GM23338 (cell line): Measurements from ENCODE around the gene TASL. TPM values are rescaled to one million over a fixed set of nuclear protein-coding genes. Genes with fewer than 3 reads are reported as not detected.

ENCODE experiments used
- ATAC-seq: fragments of 200-7000 bp; cut with Tn5 transposase; 3 replicates; pipeline ENCODE4 v1.9.1; 2020
- DNase-seq: peaks from one replicate; pipeline ENCODE4 v3.0.0-alpha.2; 2015; ENCODE audit warnings: low spot score
- H2AFZ ChIP-seq: fragments of 200-600 bp; sonication (generic); 2 replicates; pipeline ENCODE4 v1.8.0; 2016; ENCODE audit warnings: antibody characterized with exemption, mild to moderate bottlenecking, moderate library complexity
- H3F3A ChIP-seq: fragments of 200-600 bp; sonication (generic); replicated peaks from 2 replicates; pipeline ENCODE4 v1.8.0; 2017; ENCODE audit warnings: antibody characterized with exemption, mixed run types, low read depth
- H3K27ac ChIP-seq: fragments of 200-600 bp; sonication (generic); 2 replicates; pipeline ENCODE4 v1.6.1; 2016; ENCODE audit warnings: low read depth
- H3K27me3 ChIP-seq: fragments of 200-600 bp; sonication (generic); 2 replicates; pipeline ENCODE4 v1.8.0; 2016; ENCODE audit warnings: mild to moderate bottlenecking, mixed run types, moderate library complexity; ENCODE audit not compliant: insufficient read depth
- H3K36me3 ChIP-seq: fragments of 200-600 bp; sonication (generic); 2 replicates; pipeline ENCODE4 v1.8.0; 2016; ENCODE audit warnings: mild to moderate bottlenecking; ENCODE audit not compliant: insufficient read depth
- H3K4me1 ChIP-seq: fragments of 200-600 bp; sonication (generic); 2 replicates; pipeline ENCODE4 v1.8.0; 2016; ENCODE audit warnings: mild to moderate bottlenecking, moderate library complexity; ENCODE audit not compliant: insufficient read depth
- H3K4me2 ChIP-seq: fragments of 200-600 bp; sonication (generic); 2 replicates; pipeline ENCODE4 v1.7.1; 2017; ENCODE audit warnings: mixed run types
- H3K4me3 ChIP-seq: fragments of 200-600 bp; sonication (generic); 2 replicates; pipeline ENCODE4 v1.6.1; 2016; ENCODE audit warnings: mixed run types
- H3K79me2 ChIP-seq: fragments of 200-600 bp; sonication (generic); replicated peaks from 2 replicates; pipeline ENCODE4 v1.8.0; 2017; ENCODE audit warnings: mild to moderate bottlenecking; ENCODE audit not compliant: insufficient read depth
- H3K9me2 ChIP-seq: fragments of 200-600 bp; sonication (generic); 2 replicates; pipeline ENCODE4 v1.8.0; 2017; ENCODE audit not compliant: insufficient read depth
- H4K20me1 ChIP-seq: fragments of 200-600 bp; sonication (generic); replicated peaks from 2 replicates; pipeline ENCODE4 v1.8.0; 2017; ENCODE audit warnings: mild to moderate bottlenecking; ENCODE audit not compliant: insufficient read depth
- H3K27ac Mint-ChIP-seq: 2 replicates; pipeline ENCODE4 v1.8.0; 2020; ENCODE audit warnings: inconsistent platforms, mild to moderate bottlenecking, moderate library complexity, mixed read lengths
- H3K27me3 Mint-ChIP-seq: 3 replicates; pipeline ENCODE4 v1.8.0; 2022; ENCODE audit warnings: low read depth, mild to moderate bottlenecking, moderate library complexity, mixed read lengths, inconsistent platforms; ENCODE audit not compliant: insufficient read depth, poor library complexity
- H3K36me3 Mint-ChIP-seq: 3 replicates; pipeline ENCODE4 v1.8.0; 2021; ENCODE audit warnings: low read depth, mild to moderate bottlenecking, inconsistent platforms, moderate library complexity, mixed read lengths
- H3K4me1 Mint-ChIP-seq: 3 replicates; pipeline ENCODE4 v1.8.0; 2020; ENCODE audit warnings: mild to moderate bottlenecking, inconsistent platforms, mixed read lengths
- H3K4me3 Mint-ChIP-seq: 3 replicates; pipeline ENCODE4 v1.8.0; 2021; ENCODE audit warnings: moderate library complexity, mild to moderate bottlenecking, inconsistent platforms, mixed read lengths
- H3K9me3 Mint-ChIP-seq: 3 replicates; pipeline ENCODE4 v1.8.0; 2020; ENCODE audit warnings: moderate library complexity, mild to moderate bottlenecking, inconsistent platforms, mixed read lengths
- CREB1 ChIP-seq: fragments of 250-450 bp; sonication (Bioruptor Pico); IDR thresholded peaks from 2 replicates; pipeline ENCODE4 v1.5.0; 2020; ENCODE audit warnings: low read depth, mild to moderate bottlenecking, moderate library complexity
- CTCF ChIP-seq, 2 experiments: fragments of 200-600 bp in 1 of 2; sonication (generic) in 1 of 2; conservative IDR thresholded peaks; 2 replicates each; pipeline versions ENCODE4 v1.5.1 to v1.6.1; 2016 to 2017; ENCODE audit warnings: antibody characterized with exemption in 2 of 2, low read depth in 2 of 2, mild to moderate bottlenecking in 2 of 2, moderate library complexity in 1 of 2
- EZH2 ChIP-seq: fragments of 200-600 bp; sonication (generic); IDR thresholded peaks from one replicate; pipeline ENCODE4 v1.8.0; 2017; ENCODE audit warnings: antibody characterized with exemption, mild to moderate bottlenecking, low read depth; ENCODE audit not compliant: unreplicated experiment
- JUNB ChIP-seq: IDR thresholded peaks from one replicate; pipeline ENCODE4 v1.6.1; 2016; ENCODE audit warnings: antibody characterized with exemption; ENCODE audit not compliant: unreplicated experiment
- NANOG ChIP-seq: IDR thresholded peaks from 2 replicates; pipeline ENCODE4 v1.6.1; 2016; ENCODE audit warnings: antibody characterized with exemption, borderline replicate concordance
- POLR2AphosphoS5 ChIP-seq: IDR thresholded peaks from 2 replicates; pipeline ENCODE4 v1.6.1; 2016; ENCODE audit warnings: antibody characterized with exemption, low read depth
- REST ChIP-seq: IDR thresholded peaks from one replicate; pipeline ENCODE4 v1.6.1; 2018; ENCODE audit warnings: antibody characterized with exemption; ENCODE audit not compliant: unreplicated experiment
- STAT1 ChIP-seq: IDR thresholded peaks from one replicate; pipeline ENCODE4 v1.6.1; 2016; ENCODE audit warnings: antibody characterized with exemption; ENCODE audit not compliant: unreplicated experiment
- ZNF114 ChIP-seq: fragments of 250-450 bp; sonication (Bioruptor Pico); IDR thresholded peaks from 2 replicates; pipeline ENCODE4 v1.5.0; 2020; ENCODE audit warnings: mild to moderate bottlenecking, moderate library complexity
- ZNF331 ChIP-seq: fragments of 250-450 bp; sonication (Bioruptor Pico); IDR thresholded peaks from 2 replicates; pipeline ENCODE4 v1.5.0; 2020; ENCODE audit warnings: low read depth, mild to moderate bottlenecking, moderate library complexity
- polyA plus RNA-seq: library from polyadenylated mRNA; unstranded; fragments of >200 nt; fragmentation: Nextera tagmentation; extraction: Ambion mirVana; gene quantifications from 2 replicates; pipeline ENCODE4 v1.2.1, GENCODE V29; 2016
- total RNA-seq: library from RNA; depleted of rRNA; stranded (reverse); fragments of >200 nt; shearing (Covaris generic); gene quantifications from 2 replicates; pipeline ENCODE4 v1.2.3, GENCODE V29; 2014
- TF ChIP-seq, protein P1 (sequence below): fragments of 250-450 bp; sonication (Bioruptor Pico); IDR thresholded peaks from 2 replicates; pipeline ENCODE4 v1.5.0; 2020; ENCODE audit warnings: mild to moderate bottlenecking, moderate library complexity

The TASL gene
- total and polyA plus RNA-seq, 2 experiments from 2014 or later = not detected

GRCh38 chrX:30586516-30586915 lies 8.9 kb upstream of the TASL start:
- Histone ChIP-seq H3K36me3 (no peaks in the 10 kb centered on the region), H3K4me2 (no peak overlapping the region), H3K9me2 (no peaks in the 10 kb centered on the region), H3K4me3 (no peak overlapping the region), H3K79me2 (no peaks in the 10 kb centered on the region), H3F3A (no peaks in the 10 kb centered on the region), H4K20me1 (no peaks in the 10 kb centered on the region), H2AFZ (no peak overlapping the region), H3K27me3 (no peaks in the 10 kb centered on the region), H3K4me1 (no peaks in the 10 kb centered on the region), H3K27ac (no peak overlapping the region)
- Mint-ChIP-seq H3K4me3 (no peak overlapping the region), H3K27ac (no peak overlapping the region), H3K9me3 (no peaks in the 10 kb centered on the region), H3K4me1 (peaks cover 6% of the 10 kb centered on the region), H3K27me3 (no peaks in the 10 kb centered on the region), H3K36me3 (no peaks in the 10 kb centered on the region)
- DNase-seq = no peak
- no peak for TF ChIP-seq NANOG
- TF ChIP-seq ZNF114 (CRISPR knock-in tag) = no peak
- no peak for TF ChIP-seq STAT1
- ATAC-seq = no peak

DNA sequence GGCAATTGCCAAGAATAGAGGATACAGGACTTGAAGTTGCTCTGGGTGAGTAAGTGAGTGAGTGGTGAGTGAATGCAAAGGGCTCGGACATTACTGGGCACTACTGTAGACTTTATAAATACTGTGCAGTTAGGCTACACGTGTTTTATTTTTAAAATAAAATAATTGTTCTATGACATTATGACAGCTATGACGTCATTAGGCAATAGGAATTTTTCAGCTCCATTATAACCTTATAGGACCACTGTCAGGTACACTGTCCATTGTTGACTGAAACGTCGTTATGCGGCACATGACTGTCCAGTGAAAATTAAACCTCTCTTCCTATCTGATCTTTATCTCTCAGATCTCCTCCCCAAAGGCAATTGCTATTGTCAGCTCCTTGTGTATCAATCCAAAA lies 5.1 kb upstream of the TASL start:
- Histone ChIP-seq H3K79me2 (no peaks in the 10 kb centered on the region), H2AFZ (no peak overlapping the region), H3K4me1 (no peaks in the 10 kb centered on the region), H3K4me2 (no peak overlapping the region), H3K4me3 (no peak overlapping the region), H3F3A (no peaks in the 10 kb centered on the region), H3K9me2 (no peaks in the 10 kb centered on the region), H4K20me1 (no peaks in the 10 kb centered on the region), H3K27me3 (no peaks in the 10 kb centered on the region), H3K36me3 (no peaks in the 10 kb centered on the region), H3K27ac (no peak overlapping the region)
- Mint-ChIP-seq H3K4me1 (no peaks in the 10 kb centered on the region), H3K27ac (no peak overlapping the region), H3K36me3 (no peaks in the 10 kb centered on the region), H3K9me3 (no peaks in the 10 kb centered on the region), H3K4me3 (no peak overlapping the region), H3K27me3 (no peaks in the 10 kb centered on the region)
- DNase-seq (no peak), ATAC-seq (no peak)
- TF ChIP-seq NANOG = no peak
- no peak for TF ChIP-seq ZNF331 (CRISPR knock-in tag)
- no peak for TF ChIP-seq CTCF (conservative IDR thresholded peaks at IDR 0.05; ENCODE audit: low read depth in 2 of 2)
- TF ChIP-seq REST = no peak
- no peak for TF ChIP-seq STAT1
- no peak for TF ChIP-seq CREB1 (CRISPR knock-in tag)
- TF ChIP-seq, protein P1, sequence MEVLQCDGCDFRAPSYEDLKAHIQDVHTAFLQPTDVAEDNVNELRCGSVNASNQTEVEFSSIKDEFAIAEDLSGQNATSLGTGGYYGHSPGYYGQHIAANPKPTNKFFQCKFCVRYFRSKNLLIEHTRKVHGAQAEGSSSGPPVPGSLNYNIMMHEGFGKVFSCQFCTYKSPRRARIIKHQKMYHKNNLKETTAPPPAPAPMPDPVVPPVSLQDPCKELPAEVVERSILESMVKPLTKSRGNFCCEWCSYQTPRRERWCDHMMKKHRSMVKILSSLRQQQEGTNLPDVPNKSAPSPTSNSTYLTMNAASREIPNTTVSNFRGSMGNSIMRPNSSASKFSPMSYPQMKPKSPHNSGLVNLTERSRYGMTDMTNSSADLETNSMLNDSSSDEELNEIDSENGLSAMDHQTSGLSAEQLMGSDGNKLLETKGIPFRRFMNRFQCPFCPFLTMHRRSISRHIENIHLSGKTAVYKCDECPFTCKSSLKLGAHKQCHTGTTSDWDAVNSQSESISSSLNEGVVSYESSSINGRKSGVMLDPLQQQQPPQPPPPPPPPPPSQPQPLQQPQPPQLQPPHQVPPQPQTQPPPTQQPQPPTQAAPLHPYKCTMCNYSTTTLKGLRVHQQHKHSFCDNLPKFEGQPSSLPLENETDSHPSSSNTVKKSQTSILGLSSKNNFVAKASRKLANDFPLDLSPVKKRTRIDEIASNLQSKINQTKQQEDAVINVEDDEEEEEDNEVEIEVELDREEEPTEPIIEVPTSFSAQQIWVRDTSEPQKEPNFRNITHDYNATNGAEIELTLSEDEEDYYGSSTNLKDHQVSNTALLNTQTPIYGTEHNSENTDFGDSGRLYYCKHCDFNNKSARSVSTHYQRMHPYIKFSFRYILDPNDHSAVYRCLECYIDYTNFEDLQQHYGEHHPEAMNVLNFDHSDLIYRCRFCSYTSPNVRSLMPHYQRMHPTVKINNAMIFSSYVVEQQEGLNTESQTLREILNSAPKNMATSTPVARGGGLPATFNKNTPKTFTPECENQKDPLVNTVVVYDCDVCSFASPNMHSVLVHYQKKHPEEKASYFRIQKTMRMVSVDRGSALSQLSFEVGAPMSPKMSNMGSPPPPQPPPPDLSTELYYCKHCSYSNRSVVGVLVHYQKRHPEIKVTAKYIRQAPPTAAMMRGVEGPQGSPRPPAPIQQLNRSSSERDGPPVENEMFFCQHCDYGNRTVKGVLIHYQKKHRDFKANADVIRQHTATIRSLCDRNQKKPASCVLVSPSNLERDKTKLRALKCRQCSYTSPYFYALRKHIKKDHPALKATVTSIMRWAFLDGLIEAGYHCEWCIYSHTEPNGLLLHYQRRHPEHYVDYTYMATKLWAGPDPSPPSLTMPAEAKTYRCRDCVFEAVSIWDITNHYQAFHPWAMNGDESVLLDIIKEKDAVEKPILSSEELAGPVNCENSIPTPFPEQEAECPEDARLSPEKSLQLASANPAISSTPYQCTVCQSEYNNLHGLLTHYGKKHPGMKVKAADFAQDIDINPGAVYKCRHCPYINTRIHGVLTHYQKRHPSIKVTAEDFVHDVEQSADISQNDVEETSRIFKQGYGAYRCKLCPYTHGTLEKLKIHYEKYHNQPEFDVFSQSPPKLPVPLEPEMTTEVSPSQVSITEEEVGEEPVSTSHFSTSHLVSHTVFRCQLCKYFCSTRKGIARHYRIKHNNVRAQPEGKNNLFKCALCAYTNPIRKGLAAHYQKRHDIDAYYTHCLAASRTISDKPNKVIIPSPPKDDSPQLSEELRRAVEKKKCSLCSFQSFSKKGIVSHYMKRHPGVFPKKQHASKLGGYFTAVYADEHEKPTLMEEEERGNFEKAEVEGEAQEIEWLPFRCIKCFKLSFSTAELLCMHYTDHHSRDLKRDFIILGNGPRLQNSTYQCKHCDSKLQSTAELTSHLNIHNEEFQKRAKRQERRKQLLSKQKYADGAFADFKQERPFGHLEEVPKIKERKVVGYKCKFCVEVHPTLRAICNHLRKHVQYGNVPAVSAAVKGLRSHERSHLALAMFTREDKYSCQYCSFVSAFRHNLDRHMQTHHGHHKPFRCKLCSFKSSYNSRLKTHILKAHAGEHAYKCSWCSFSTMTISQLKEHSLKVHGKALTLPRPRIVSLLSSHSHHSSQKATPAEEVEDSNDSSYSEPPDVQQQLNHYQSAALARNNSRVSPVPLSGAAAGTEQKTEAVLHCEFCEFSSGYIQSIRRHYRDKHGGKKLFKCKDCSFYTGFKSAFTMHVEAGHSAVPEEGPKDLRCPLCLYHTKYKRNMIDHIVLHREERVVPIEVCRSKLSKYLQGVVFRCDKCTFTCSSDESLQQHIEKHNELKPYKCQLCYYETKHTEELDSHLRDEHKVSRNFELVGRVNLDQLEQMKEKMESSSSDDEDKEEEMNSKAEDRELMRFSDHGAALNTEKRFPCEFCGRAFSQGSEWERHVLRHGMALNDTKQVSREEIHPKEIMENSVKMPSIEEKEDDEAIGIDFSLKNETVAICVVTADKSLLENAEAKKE (CRISPR knock-in tag) = no peak
- no peak for TF ChIP-seq JUNB
- TF ChIP-seq POLR2AphosphoS5 = no peak
- no peak for TF ChIP-seq EZH2
